Kidney tubule cell (primary cell): Measurements from ENCODE around the gene UPK3B.
A peak's percentile ranks its signal among the peaks of the same experiment; 100 is the strongest.
"Not testable (repeated sequence)": the region's sequence is repeated elsewhere in the genome, so short reads cannot be mapped to it uniquely, and the experiment has no call there.

ENCODE experiments used
- DNase-seq: peaks from one replicate; pipeline ENCODE4 v3.0.0-alpha.2; 2018; ENCODE audit warnings: low spot score

Gene UPK3B

DNA sequence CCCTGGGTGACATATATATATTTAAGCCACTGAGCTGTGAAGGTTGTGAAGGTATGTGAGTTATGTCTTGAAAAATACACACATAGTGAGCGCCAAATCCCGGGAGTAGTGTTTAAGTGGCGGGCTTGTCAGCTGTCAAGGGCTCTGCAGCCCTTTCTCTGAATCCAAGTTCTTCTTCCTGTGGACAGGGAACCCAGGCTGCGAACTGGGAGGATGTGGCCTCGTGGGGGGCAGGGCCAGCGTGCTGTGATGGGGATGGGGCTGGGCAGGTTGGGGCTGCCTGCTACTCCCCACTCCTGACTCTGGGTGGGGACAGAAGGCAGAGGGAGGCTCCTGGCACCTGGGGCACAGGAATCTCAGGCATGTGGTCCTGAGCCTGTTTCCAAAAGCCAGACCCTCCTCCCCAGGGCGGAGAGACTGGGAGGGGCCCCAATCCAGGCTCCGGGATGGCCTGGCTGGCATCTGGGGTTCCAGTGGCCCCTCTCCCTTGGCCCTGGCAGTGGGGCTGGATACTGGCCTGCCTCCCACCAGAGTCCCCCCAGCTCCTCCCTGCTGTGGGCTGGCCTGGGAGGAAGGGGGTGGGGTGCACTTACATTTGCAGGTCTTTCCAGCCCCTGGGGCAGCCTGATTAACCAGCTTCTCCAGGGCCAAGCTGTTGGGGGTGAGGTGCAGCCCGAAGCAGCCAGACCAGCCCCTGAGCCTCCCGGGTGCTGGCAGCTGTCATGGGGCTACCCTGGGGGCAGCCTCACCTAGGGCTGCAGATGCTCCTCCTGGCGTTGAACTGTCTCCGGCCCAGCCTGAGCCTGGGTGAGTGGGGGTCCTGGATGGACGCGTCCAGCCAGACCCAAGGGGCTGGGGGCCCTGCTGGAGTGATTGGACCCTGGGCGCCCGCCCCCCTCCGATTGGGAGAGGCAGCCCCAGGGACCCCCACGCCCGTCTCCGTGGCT lies at the start of gene UPK3B:
TSS of gene UPK3B (plus strand) at position 622 of the 947 bp plus-strand sequence. CDS start at position 723, 101 bp downstream.
- DNase-seq, result peak; percentile 26

DNA sequence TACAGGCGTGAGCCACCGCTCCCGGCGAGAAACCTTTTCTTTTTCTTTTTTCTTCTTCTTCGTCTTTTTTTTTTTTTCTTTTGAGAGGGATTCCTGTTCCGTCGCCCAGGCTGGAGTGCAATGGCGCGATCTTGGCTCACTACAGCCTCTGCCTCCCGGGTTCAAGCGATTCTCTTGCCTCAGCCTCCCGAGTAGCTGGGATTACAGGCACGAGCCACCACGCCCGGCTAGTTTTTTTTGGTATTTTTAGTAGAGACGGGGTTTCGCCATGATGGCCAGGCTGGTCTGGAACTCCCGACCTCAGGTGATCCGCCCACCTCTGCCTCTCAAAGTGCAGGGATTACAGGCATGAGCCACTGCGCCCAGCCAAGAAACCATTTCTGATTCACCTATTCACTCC lies 49.6 kb upstream of the UPK3B start:
- not testable (repeated sequence) for DNase-seq

DNA sequence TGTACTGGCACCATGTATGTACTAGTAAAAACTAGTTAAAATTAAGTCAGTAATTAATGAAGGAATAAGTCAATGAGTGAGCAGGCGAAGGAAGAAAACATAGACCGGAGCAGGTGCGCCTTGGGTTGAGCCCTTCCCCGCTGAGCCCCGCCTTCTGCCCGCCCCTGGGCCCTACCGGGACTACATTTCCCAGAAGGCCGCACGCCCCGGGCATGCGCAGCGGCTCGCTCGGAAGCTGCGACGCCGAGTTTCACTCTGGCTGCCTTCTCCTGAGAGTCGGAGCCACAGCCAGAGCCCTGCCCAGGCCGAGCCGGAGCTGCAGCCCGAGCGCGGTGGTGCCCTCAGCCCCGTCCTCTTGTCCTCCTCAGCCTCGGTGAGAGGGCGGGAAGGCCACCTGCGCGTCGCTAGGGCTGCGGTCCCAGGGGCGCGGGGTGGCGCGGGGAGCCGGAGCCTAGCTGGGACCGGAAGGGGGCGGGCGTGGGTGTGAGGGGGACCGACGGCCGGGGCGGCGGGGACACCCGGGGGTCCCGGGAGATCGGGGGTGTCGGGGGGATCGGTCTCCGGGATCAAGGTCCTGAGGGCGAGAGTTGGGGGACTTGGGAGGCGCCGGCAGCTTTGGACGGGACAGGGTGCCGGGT lies 48.8 kb upstream of the UPK3B start, which contains the start of gene DTX2:
TSS of gene DTX2 (plus strand) at position 246 of the 638 bp plus-strand sequence. CDS start 18,801 bp downstream, outside the sequence.
- not testable (repeated sequence) for DNase-seq

DNA sequence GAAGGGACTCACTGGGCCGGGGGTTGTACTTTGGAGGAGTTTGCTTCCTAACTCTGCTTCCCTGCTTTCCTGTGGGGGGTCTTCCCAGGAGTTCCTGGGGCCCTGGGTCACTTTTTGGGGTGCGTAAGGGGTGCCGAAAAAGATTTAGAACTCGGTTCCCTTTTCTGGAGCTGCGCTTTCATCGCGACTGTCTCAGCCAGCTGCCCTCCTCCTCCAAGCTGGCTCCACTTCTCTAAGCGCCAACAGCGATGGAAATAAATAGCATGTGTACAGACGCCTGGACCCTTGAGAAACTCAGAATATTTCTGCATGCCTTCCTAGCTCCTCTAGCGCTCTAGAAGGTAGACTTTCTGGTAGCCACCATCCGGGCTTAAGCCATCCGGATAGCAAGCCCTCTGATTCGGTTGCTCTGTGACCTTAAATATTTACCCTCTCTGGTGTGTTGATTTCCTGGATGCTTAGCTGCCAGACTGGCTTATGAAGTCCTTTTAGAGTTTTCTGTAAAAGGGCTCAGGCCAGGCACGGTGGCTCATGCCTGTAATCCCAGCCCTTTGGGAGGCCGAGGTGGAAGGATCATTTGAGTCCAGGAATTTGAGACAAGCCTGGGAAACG lies 48.0 kb upstream of the UPK3B start:
- not testable (repeated sequence) for DNase-seq

DNA sequence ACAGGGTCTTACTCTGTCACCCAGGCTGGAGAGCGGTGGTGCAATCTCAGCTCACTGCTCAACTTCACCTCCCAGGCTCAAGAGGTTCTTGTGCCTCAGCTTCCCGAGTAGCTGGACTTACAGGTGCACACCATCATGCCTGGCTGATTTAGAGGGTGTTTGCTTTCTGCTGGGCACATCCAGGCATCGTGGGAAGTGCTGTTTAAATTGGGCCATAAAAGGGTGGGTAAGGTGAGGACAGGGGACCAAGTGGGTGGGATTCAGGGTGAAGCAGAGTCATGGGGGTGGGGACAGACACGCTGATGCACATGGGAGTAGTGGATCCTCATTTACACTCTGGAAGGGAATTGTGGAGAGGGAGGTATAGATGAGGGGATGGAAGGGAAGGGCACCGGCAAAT lies 45.4 kb upstream of the UPK3B start:
- DNase-seq, result not testable (repeated sequence)

DNA sequence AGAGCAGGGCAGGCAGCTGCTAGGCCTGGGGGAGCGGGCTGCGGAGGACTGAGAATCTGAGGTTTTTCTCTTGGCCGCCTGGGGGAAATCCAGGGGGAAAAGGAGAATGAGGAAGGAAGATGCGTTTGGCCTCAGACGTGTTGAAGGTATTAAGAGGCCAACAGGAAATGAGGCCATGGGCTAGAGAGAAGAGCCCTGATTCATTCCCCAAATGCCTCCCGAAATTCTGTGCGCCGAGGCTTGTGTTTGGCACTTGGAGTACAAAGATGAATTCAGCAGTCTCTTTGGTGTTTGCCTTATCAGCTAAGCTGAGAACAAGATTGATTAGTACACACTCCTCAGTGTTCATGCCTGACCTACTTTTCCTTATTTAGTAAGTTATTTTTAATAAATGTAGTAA lies 44.4 kb upstream of the UPK3B start:
- DNase-seq, result not testable (repeated sequence)

DNA sequence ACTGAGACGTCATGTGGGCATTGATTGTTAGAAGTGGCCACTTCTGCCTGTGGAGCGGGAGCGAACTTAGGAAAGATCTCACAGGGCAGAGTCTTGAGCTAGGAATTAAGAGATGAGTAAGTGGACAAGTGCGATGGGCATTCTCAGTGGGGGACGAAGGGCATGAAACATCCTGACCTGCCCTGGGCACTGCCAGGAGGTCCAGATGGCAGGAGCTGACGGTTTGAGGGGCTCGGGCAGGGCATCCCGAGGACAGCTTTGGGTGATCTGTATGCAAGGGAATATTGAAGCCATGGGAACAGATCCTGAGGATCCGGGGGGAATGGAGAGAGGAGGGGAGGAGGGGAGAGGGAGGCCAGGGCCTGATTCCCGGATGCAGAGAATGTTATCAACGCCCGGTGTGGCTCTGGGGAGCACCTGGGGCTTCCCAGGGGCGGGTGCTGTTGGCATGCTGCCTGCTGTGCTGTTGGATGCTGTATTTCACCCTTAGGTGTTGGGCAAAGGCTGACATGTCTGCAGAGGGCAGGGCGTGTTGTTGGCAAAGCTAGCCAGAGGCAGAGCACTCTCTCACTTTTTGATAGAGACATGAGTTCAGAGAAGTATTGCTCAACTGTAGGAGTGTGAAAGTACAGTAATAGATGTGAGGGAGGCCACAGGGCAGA lies 42.5 kb upstream of the UPK3B start:
- peak; percentile 74 for DNase-seq

DNA sequence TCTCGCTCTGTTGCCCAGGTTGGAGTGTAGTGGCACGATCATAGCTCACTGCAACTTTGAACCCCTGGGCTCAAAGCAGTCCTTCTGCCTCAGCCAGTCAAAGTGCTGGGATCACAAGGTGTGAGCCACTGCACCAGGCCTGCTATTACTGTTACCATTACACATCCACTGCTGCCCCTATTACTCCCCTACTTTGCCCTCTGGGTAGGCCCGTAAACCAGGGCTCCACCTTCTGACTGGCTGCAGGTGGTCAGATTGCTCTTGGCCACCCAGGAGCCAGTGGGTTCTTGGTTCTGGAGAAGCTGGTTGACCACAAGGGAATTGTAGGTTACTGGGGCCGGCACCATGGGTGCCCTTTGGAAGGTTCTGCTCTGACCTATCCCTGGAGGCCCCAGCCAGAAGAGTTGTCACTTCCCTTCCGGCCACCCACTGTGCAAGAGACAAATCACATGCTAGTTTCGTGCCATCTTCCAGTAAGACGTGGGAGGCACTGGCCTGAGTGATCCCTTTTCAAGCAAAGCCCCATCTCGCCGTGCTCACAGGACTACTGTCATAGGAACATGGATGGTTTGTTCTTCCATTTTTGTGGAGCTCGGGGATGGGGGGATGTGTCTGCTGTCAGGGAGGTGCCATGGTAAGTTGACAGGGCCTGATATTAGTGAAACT lies 38.7 kb upstream of the UPK3B start:
- DNase-seq, result not testable (repeated sequence)

DNA sequence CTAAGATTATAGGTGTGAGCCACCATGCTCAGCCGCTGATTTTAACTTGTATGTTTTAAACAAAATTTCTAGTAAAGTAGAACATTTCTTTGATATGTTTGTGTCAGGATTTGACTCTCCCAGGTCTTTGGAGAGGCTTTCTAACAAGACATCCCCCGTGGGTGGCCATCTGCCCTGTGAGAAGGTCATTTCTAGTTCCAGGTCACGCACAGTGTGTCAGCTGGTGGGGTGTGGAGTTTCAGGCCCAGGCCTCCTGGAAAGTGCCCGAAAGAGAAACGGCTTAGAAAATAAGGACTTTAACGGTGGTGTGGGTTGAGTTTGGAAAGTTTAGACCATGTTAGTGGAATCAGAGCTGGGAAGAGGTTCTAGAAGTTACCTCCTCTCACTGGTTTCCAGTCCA lies 37.3 kb upstream of the UPK3B start:
- not testable (repeated sequence) for DNase-seq

DNA sequence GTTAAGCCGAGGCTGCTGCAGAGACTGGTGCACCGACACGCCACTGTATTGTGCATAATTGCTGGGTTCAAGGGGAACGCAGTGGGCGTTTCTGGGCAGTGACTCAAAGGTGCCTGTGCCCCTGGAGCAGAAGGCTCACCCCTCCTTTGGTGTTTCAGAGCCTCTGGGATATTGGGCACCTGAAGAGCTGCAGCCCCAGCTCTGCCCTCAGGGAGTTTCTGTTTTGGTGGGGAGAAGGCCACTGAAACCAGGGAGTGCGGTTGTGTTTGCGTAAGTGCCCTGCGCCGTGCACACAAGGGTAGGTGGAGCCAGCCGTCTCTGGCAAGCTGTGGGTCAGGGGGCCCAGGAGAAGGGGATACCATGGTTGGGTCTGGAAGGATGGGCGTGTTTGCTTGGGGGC lies 34.1 kb upstream of the UPK3B start:
- not testable (repeated sequence) for DNase-seq

DNA sequence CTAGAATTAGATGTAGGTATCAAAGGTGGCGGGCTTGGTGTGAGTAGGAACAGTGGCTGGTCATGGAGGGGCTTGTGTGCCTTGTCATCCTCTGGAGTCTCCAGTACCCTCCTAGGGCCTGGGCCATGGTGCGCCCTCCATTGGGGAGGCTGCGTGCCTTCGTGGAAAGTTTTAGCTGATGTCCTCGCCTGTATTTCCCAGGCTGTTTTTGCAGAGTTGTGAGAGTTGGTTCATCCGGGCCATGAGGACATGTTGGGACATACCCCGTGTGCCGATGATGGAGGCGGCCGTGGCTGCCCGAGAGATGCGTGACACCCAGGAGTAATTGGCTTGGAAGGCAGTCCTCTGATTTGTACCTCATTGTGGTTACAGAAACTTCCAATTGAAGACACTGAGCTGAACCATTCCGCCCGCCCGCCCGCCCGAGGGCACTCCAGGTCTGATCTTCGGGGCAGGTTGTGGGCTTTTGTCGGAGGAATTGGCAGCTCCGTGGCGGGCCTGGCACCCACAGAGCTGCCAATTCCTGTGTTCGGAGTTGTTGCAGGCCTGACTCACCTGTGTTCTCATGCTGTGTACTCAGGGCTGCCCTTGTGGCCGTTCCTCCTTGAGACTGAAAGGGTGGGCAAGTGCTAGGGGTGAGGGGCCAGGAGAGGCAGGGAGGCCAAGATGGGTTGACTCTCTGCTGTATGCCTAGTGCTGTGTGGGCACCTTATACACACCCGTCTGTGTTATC lies 33.4 kb upstream of the UPK3B start:
- not testable (repeated sequence) for DNase-seq

DNA sequence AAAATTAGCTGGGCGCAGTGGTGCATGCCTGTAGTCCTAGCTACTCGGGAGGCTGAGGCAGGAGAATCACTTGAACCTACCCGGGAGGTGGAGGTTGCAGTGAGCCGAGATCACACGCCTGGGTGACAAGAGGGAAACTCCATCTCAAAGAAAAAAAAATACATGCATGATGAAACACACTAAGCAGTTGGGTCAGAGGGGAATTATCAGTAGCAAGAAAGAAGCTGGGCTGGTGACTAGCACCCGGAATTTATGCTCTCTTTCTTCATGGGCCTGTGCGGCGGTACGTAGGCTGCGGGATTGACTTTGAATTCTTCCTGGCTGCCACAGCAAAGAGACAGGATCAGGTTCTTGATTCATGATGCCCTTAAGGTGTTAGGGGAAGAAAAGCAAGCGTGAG lies 30.7 kb upstream of the UPK3B start:
- DNase-seq, result peak; percentile 22

DNA sequence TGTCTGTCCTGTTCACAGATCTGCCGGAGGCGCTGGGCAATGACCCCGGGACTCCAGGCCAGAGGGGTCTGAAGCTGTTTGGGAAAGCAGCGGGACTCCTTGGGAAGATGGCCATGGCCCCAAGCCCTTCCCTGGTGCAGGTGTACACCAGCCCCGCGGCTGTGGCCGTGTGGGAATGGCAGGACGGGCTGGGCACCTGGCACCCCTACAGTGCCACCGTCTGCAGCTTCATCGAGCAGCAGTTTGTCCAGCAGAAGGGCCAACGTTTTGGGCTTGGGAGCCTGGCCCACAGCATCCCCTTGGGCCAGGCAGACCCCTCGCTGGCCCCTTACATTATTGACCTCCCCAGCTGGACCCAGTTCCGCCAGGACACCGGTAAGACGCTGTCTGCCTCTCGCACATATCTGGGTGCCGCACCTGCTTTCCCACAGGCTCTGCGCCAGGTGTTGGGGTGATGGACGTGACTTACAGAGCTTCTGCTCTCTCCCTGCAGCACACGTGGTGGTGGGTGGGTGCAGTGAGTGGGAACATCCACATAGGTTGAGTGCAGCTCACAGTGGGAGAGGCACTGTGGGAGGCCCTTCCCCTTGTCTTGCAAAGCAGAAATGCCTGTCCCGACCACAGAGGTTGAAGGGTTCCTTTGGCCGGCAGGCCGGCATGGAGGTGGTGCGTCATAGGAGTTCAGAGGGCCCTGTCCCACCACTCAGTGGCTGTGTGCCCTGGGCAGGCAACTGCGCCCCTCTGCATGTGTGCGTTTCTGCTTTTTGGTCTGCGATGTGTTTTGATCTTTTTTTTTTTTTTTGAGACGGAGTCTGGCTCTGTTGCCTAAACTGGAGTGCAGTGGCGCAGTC lies 29.7 kb upstream of the UPK3B start:
- not testable (repeated sequence) for DNase-seq

DNA sequence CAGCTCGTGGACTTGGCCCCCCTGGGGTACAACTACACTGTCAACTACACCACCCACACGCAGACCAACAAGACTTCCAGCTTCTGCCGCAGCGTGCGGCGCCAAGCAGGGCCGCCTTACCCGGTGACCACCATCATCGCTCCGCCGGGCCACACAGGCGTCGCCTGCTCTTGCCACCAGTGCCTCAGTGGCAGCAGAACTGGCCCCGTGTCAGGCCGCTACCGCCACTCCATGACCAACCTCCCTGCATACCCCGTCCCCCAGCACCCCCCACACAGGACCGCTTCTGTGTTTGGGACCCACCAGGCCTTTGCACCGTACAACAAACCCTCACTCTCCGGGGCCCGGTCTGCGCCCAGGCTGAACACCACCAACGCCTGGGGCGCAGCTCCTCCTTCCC lies 27.7 kb upstream of the UPK3B start:
- DNase-seq, result not testable (repeated sequence)

DNA sequence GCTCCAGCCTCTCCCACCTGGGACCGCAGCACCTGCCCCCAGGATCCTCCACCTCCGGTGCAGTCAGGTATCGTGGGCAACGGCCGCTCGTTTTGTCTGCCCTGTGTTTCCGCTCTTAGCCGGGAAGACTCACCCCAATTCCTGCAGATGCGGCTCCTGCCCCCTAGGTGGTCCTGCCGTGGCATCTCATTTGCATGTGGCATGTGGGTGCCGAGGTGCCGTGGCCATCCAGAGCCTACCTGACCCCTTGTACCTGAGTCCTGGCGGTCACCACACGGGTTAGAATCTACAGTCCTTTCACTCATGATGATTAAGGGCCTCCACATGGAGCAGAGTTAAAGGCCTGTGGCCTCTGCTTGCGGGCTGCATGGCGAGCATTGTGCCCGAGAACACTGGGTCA lies 27.3 kb upstream of the UPK3B start:
- not testable (repeated sequence) for DNase-seq

DNA sequence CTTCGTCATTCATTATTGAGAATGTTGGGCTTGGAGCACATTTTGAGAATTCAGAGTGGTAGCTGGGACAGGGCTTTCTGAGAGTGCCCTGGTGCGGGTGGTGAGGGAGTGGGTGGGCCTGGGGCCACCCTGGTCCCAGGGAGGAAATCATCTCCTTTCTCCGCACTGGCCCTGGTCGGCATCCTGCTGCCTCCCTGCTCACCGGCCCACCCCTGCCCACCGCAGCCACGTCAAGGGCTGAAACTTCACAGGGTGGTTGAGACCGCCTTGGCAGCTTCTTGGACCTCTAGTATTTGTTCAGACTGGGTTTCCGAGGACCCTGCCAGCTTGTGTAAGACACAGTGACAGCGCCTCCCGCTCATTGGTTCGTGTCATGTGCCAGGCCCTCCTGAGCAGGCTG lies 25.9 kb upstream of the UPK3B start:
- DNase-seq, result not testable (repeated sequence)

DNA sequence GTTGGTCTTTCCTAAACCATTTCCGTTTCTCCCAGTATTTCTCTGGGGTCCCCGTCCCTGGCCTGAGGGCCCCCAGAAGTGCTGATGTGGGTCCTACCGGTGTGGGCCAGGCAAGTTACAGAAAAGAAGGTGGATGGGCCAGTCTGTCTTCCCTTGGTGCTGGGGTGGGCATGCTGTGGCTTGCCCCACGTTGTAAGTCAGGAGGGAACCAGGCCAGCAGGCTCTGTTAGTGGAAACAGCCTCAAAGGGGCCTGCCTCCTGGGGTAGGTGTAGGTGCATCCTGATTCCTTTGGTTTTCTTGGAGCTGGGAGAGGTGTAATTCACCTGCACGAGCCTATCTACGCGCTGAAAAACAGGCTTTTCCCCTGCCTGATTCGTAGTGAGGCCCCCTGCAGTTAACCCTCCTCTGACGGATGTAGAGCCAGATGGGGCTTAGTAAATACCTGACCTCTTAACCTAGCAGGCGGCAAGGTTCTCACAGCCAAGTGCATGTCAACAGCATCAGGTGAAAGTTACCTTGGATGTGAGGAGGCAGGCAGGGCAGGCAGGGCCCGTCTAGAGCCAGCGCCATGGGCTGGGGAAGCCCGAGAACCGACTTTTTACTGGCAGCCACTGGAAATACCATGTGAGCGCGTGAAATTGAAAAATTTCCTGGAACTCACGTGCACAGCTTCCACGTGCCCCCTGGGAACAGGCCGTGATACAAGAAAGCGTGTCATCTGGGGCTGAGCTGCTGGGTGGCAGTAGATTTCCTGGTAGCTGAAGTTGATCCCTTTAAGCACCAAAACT lies 24.3 kb upstream of the UPK3B start:
- not testable (repeated sequence) for DNase-seq

DNA sequence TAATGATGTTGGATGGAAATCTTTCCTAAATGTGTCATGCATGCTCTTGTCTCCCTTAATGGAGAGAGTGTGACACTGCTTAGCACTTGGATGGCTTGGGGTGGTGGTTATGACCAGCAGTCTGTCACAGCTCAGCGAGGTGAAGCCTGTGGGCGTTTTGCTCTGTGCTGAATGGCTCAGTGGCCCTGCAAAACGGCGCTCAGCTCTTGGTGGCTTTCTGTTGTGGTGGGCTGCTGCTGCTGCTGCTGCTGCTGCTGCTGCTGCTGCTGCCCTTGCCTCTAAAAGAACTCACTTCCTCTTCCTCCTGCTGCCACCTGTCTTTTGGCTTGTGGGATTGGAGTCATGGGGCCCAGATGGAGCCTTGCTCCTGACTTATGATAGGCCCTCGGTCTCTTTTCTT lies 23.7 kb upstream of the UPK3B start:
- DNase-seq, result not testable (repeated sequence)

DNA sequence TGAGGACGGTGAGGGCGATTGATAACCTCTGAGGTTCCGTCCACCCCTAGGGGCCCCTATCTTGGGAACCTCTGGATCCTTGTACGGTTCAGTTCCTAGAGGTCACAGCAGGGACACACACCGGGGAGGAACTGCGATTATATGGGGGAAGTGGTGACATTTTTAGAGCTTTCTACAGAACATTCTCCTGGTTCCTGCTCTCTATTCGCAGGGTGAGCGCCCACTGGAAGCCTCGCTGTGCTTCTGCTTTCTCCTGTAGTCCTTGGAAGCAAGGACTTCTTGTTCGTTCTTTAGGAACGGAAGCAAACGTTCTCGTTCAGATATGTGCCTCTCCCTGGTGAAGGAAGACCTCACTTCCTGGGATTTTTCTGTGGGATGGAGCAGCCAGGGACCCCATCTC lies 22.4 kb upstream of the UPK3B start:
- DNase-seq, result not testable (repeated sequence)
